Fibroblast of pulmonary artery (primary cell): ENCODE data around the gene KDM4C.

Experiments
- DNase-seq: peaks from one replicate; pipeline ENCODE4 v3.0.0-alpha.2; 2010; ENCODE audit warnings: low read depth
- H3K4me3 ChIP-seq: replicated peaks from 2 replicates; pipeline ENCODE4 v1.5.1; 2011; ENCODE audit warnings: low read depth, mild to moderate bottlenecking, control low read depth, low read length, moderate library complexity
- TF ChIP-seq, protein P1 (sequence below): IDR thresholded peaks from 2 replicates; pipeline ENCODE4 v1.5.1; 2011; ENCODE audit warnings: mild to moderate bottlenecking, control low read depth, low read length, inconsistent platforms; ENCODE audit errors: missing control alignments

The KDM4C gene

DNA sequence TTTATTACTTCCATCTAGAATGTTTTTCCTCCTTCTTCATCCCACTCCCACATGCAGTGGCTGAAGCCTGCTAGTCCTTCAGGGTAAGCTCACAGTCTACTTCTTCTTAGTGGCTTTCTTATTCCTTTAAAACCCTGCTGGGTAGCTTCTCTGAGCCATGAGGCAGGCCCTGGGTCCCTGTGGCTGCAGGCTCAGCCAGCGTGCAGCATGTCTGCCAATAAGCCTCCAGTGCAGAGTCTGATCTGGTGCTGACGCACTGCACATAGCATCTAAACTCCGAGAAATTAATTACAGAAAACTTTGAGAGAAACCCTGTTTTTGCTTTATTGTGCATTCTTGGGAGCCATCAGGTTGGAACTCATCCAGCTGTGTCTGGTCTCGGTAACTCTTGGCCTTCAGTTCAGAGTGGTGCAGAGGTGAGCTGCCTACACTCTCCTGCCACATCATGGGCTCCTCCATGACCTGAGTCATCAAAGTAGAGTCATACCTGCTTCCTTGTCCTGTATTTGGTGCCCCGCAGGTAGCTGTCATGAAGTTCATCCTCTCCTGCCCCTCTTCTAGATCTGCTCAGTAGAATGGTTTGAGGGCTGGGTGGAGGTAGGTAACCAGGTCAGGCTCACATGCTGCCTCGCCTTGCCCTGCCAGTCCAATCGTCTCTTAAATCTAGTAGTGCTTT lies 339.4 kb downstream of the KDM4C start:
- no peak overlapping the region for H3K4me3 ChIP-seq
- TF ChIP-seq, protein P1, sequence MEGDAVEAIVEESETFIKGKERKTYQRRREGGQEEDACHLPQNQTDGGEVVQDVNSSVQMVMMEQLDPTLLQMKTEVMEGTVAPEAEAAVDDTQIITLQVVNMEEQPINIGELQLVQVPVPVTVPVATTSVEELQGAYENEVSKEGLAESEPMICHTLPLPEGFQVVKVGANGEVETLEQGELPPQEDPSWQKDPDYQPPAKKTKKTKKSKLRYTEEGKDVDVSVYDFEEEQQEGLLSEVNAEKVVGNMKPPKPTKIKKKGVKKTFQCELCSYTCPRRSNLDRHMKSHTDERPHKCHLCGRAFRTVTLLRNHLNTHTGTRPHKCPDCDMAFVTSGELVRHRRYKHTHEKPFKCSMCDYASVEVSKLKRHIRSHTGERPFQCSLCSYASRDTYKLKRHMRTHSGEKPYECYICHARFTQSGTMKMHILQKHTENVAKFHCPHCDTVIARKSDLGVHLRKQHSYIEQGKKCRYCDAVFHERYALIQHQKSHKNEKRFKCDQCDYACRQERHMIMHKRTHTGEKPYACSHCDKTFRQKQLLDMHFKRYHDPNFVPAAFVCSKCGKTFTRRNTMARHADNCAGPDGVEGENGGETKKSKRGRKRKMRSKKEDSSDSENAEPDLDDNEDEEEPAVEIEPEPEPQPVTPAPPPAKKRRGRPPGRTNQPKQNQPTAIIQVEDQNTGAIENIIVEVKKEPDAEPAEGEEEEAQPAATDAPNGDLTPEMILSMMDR, result no peak
- no peak for DNase-seq

DNA sequence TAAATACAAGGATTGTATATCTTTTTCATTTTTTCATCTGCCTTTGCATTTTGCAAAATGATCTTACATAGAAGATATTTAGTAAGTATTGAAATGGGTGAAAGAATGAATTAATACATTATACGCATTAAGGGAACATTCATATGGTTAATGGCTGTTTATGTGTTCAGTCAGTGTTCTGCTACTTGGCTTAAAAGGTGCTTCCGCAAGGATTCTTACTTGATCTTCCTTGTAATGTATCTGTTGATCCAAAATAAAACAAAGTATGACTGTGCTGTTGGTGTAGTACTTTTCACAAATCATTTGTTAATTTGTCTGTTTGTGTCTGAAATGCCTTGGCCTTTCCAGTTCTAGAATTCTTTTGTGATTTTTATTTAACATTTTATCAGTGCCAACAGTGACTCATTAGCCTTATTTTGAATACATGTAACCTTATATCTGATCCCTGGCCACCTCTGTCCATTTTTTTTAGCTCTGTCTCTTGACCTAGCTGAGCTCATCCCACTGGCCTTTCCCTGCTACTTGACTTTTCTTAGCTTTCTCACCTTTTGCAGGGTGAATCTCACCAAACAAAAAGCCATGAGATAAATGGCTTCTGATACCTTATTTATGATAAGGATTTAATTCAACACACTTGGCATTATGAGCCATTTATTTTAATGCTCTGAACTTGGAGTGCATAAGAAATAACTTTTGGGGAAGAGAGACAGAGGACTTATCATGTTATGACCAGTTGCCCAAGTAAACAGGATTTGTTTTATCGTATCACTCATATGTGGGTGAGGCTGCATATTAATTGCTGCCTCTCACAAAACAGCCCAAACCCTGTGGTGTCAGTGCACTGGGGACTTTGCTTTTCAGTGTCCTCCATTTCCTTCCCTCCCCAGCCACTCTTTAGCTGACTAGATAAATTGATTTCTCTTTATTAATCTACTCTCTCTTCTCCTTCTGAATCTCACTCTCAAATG lies 340.3 kb downstream of the KDM4C start:
- peak; percentile 7 for DNase-seq
- TF ChIP-seq, protein P1, result no peak
- no peak overlapping the region for H3K4me3 ChIP-seq

GRCh38 chr9:7103367-7103766 lies 345.6 kb downstream of the KDM4C start:
- TF ChIP-seq, protein P1, result no peak
- H3K4me3 ChIP-seq, result no peak overlapping the region
- peak; percentile 70 for DNase-seq

DNA sequence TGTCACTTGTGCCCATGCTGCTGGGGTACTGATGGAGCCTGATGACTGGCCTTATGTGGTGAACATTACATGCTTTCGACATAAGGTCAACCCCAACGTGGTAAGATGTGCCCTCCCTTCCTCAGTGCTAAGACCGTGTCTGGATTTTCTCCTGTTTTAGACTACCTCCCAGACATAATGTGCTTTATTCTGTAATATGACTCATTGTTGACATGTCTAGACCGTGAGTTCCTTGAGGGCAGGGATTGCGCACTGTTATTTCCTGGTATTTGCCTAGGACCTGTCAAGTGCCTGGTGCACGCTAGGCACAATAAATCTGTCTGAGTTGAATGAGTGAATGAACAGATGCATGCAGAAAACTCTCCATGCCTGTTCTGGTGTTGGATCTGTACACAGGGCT lies 346.0 kb downstream of the KDM4C start:
- no peak overlapping the region for H3K4me3 ChIP-seq
- DNase-seq, result peak; percentile 74
- TF ChIP-seq, protein P1, result no peak

- TF ChIP-seq, protein P1, result no peak
- no peak for DNase-seq
- no peak overlapping the region for H3K4me3 ChIP-seq
Measured at GRCh38 chr9:7104625-7105024, 346.9 kb downstream of the KDM4C start.

DNA sequence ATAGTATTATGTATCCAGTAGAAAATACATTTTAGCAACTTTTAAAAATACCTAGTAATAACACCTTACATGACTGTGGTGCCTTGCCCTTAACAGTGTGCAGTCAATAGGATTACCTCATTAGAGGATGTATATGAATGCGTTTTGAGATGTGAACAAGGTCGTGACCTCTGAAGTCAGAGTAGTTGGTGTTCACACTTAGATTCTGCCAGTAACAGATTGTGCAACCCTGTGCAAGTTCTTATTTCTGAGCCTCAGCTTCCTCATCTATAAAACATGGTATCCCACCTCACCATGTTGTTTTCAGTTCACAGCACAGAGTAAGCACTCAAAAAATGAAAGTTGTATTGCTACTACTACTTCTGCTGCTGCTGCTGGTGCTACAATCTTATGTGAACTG lies 347.3 kb downstream of the KDM4C start:
- TF ChIP-seq, protein P1, result no peak
- H3K4me3 ChIP-seq, result no peak overlapping the region
- no peak for DNase-seq
